Measurements from ENCODE around the gene NANS.
"Not testable (repeated sequence)": the region's sequence is repeated elsewhere in the genome, so short reads cannot be mapped to it uniquely, and the experiment has no call there.

The NANS gene

DNA sequence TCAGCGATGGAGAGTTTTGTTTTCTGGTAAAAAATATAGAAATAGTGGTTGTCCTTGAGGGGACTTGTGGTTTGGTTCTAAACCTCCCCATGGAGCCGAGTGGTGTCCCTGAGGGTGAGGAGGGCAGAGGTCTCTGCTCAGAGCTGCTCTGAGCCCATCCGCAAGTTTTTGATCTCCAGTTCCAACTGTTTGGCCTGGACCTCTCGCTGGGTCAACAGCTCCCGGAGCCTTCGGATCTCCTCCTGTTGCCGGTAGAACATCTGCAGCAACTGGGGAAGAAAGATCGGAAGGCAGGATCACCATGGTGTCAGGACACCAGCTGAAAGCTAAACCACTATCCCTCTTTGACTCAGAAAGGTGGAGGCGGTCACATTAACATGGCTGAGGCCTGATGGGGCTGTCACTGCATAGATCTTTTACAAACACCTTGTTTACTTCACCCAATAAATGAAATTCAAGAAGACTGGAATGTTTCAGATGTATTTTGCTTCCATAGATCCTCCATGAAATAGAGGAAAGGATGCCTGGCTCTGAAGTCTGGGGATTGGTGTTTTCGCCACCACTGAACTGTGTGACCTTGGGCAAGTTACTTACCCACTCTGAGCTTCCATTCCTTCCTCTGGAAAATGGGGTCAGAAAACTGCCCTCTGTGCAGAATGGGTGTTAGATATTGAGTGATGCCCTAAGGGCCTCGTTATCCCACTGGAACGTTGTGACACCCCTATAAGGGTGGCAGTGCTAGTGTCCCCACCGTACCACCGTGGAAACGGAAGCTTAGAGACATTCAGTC is 68.3 kb downstream of the NANS start:
- no peak for FAIRE-seq
- no peak for DNase-seq (ENCODE audit: extremely low spot score, insufficient read length, low read depth)

DNA sequence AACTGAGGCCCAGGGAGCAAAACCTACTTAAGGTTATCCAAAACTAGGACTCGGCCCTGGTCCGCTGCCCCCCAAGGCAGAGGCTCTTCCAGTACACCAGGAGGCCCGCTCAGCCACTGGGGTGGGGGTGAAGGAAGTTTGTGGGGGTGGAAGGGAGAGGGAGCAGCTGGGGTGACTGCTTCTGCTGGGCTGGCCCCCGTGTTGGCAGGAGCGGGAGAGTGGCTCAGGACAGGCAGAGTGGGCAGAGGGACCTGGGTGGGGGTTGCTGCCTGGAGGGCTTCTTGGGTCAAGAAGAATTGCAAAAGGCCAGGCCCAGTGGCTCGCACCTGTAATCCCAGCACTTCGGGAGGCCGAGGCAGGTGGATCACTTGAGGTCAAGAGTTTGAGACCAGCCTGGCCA is 70.7 kb downstream of the NANS start:
- no peak for FAIRE-seq

DNA sequence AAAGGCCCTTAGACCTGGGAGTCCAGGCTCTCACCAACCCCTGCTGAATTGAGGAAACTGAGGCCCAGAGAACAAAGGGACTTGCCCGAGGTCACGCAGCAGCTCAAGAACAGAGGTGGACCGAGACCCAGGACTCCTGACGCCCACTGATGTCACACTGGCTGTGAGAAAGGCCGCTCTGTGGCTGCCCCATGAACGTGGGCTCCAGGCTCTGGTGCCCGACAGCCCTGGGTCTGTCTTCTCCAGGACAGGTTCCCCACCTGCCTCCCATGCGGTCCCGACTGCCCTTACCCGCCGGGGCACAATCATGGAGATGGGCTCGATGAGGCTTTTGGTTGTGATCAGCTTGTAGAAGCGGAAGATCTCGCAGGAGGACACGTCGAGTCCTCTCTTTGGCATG is 71.8 kb downstream of the NANS start:
- FAIRE-seq = no peak
- DNase-seq (ENCODE audit: extremely low spot score, insufficient read length, low read depth) = no peak

More for the DNA sequence above, 70.7 kb downstream of the NANS start:
- no peak for DNase-seq (ENCODE audit: extremely low spot score, insufficient read length, low read depth)

DNA sequence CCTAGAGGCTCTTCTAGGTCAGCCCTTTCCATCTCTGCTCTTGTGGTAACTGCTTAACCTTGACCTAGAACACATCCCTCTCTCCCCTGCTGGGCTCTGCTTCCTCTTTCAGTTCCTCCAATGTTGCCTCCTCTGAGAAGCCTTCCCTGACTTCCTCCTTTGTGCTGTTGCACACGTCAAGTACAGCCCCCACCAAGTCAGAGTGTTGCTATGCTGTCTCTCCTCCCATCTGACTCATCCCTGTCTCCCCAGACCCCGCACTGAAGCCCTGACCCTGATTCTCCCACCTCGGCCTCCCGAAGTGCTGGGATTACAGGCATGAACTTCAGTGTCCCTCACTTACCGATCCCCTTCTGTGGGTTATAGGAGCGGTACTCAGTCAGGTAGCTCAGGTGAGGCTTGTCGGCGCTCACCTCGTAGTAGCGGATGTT is 72.9 kb downstream of the NANS start:
- peak; percentile 89 for FAIRE-seq
- DNase-seq (ENCODE audit: extremely low spot score, insufficient read length, low read depth) = peak; percentile 52

DNA sequence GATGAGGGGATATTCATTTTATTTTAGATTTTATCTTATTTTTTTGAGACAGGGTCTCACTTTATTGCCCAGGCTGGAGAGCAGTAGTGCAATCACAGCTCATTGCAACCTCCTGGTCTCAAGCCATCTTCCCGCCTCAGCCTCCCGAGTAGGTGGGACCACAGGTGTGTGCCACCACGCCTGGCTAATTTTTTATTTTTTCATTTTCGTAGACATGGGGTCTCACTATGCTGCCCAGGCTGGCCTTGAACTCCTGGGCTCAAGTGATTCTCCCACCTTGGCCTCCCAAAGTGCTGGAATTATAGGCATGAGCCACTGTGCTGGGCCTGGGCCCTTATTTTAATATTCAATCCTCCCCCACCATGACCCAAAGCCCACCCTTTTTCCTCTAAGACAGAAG is 73.5 kb downstream of the NANS start:
- DNase-seq (ENCODE audit: extremely low spot score, insufficient read length, low read depth); FAIRE-seq: not testable (repeated sequence)

DNA sequence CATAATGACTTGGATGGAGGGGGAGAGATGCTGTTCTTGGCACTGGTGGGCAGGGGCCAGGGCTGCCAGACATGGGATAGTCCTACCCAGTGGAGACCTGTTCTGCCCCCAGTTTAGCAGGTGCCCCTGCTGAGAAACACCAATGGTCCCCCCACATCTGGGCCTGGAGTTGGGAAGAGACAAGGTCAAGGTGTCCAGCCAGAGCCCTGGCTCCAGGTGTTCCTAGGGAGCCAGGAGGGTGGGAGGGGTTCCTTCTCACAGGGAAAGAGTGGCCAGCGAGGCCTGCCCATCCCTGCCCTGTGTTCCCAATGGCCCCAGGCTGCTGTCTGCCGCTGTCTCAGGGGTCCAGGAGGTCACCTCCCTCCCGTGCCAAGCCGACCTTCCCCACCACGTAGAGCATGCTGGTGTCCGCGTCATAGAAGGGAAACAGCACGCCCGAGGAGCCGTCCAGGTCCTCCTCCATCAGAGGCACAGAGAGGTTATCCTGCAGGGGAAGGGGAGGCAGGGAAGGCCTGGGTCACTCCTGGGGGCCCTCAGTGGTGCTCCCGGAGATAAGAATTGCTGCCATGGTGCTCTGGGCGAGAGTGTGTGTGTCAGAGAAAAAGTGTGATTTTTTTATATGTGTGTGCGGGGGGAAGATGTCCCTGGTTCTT is 74.2 kb downstream of the NANS start:
- FAIRE-seq = no peak
- no peak for DNase-seq (ENCODE audit: extremely low spot score, insufficient read length, low read depth)

DNA sequence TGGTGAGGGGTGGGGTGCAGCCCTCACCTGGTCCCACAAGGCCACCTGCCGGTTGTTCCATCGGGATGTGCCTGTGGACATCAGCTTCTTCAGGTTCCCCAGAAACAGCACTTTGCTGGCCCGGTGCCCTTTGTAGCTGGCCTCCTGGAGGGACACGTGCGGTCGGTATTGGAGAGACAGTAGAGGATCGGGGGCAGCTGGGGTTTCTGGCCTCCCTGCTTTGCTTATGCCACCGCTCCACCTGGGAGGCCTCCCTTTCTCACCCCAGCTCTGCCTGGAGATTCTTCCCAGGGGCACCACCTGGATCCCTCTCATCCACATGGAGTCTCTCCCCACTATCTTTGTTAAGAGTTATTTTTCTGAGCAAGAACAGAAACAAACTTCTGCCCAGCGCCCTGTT is 75.6 kb downstream of the NANS start:
- no peak for FAIRE-seq
- DNase-seq (ENCODE audit: extremely low spot score, insufficient read length, low read depth) = no peak
